ENCODE results near the gene NR1H2. TPM values are rescaled to one million over a fixed set of nuclear protein-coding genes. Genes with fewer than 3 reads are reported as not detected.

Gene NR1H2
- total RNA-seq, 6 experiments from 2014 or later, result 66.6 to 76.0 (median 70.1) TPM

- Mint-ChIP-seq H3K27me3 (ENCODE audit: insufficient read depth) (peaks cover 10% of the 10 kb centered on the region), H3K9me3 (no peaks in the 10 kb centered on the region), H3K4me3 (peak overlapping the region; percentile 98), H3K4me1 (ENCODE audit: low read depth) (peaks cover 32% of the 10 kb centered on the region), H3K27ac (peak overlapping the region; percentile 92), H3K36me3 (ENCODE audit: low read depth) (peaks cover 21% of the 10 kb centered on the region)
- no peak for DNase-seq
- TF ChIP-seq CTCF (IDR thresholded peaks at IDR 0.05), result no peak
These were observed 7.0 kb downstream of the NR1H2 start for GRCh38 chr19:50383001-50383851.

GRCh38 chr19:50383852-50384684, 7.8 kb downstream of the NR1H2 start, which contains the start of gene POLD1:
Gene POLD1, plus strand, starts transcription at chr19:50384347. Its CDS starts 14,505 bp downstream, at chr19:50398852.
- H3K27ac Mint-ChIP-seq, result peak within 1 kb of the TSS; percentile 92
- H3K9me3 Mint-ChIP-seq, result no peaks in the 10 kb centered on the region
- peaks cover 32% of the 10 kb centered on the region for H3K4me1 Mint-ChIP-seq (ENCODE audit: low read depth)
- DNase-seq, result peak; percentile 96
- peaks cover 20% of the 10 kb centered on the region for H3K36me3 Mint-ChIP-seq (ENCODE audit: low read depth)
- H3K4me3 Mint-ChIP-seq, result peak within 1 kb of the TSS; percentile 98
- H3K27me3 Mint-ChIP-seq (ENCODE audit: insufficient read depth), result peaks cover 10% of the 10 kb centered on the region
- TF ChIP-seq CTCF (IDR thresholded peaks at IDR 0.05), result 0 out of 2 replicates have a peak, but pooled peaks have one; percentile 20

- Mint-ChIP-seq H3K9me3 (no peaks in the 10 kb centered on the region), H3K4me1 (ENCODE audit: low read depth) (peaks cover 32% of the 10 kb centered on the region), H3K36me3 (ENCODE audit: low read depth) (peaks cover 11% of the 10 kb centered on the region), H3K27ac (peak overlapping the region; percentile 92), H3K27me3 (ENCODE audit: insufficient read depth) (peaks cover 10% of the 10 kb centered on the region), H3K4me3 (peak overlapping the region; percentile 98)
- no peak for DNase-seq
- no peak for TF ChIP-seq CTCF (IDR thresholded peaks at IDR 0.05)
These were observed 8.7 kb downstream of the NR1H2 start for GRCh38 chr19:50384685-50385535.

- H3K27ac Mint-ChIP-seq, result no peak overlapping the region
- H3K4me3 Mint-ChIP-seq, result no peak overlapping the region
- peaks cover 32% of the 10 kb centered on the region for H3K4me1 Mint-ChIP-seq (ENCODE audit: low read depth)
These were observed 11.1 kb downstream of the NR1H2 start for GRCh38 chr19:50387176-50387867.

More at GRCh38 chr19:50387176-50387867, 11.1 kb downstream of the NR1H2 start:
- peaks cover 8% of the 10 kb centered on the region for H3K27me3 Mint-ChIP-seq (ENCODE audit: insufficient read depth)
- no peak for DNase-seq
- H3K9me3 Mint-ChIP-seq, result no peaks in the 10 kb centered on the region
- no peak for TF ChIP-seq CTCF (IDR thresholded peaks at IDR 0.05)
- peaks cover 10% of the 10 kb centered on the region; the same call in 1 of the 2 replicates for H3K36me3 Mint-ChIP-seq (ENCODE audit: low read depth)

Data from HFFc6 (cell line).